ENCODE data around the gene IRF2BPL. TPM values are rescaled to one million over a fixed set of nuclear protein-coding genes. Genes with fewer than 3 reads are reported as not detected.
A peak's percentile ranks its signal among the peaks of the same experiment; 100 is the strongest.

The IRF2BPL gene
- total and polyA plus RNA-seq, 2 donors from 2014 or later = 15.7 to 97.1 TPM

GRCh38 chr14:77069551-77069950 lies 41.0 kb upstream of the IRF2BPL start:
- intact Hi-C loops (cut with DNase I) = loop anchor here (5.0 to 10.0 kb wide), 2 partner anchors 157 to 195 kb away; no protein-coding TSS in a partner anchor
- no peak for TF ChIP-seq CTCF (IDR thresholded peaks at IDR 0.05; ENCODE audit: borderline replicate concordance, extremely low read depth, insufficient read depth)

GRCh38 chr14:77068517-77069200 lies 40.2 kb upstream of the IRF2BPL start:
- no peak overlapping the region for H3K4me3 ChIP-seq (ENCODE audit: low read length in 3 of 3)

More at GRCh38 chr14:77069551-77069950, 41.0 kb upstream of the IRF2BPL start:
- peaks cover 0 to 10% (median 10%) of the 10 kb centered on the region in 3 donors for H3K4me1 ChIP-seq (ENCODE audit: control insufficient read depth in 2 of 3, insufficient read depth in 2 of 3, low read depth in 1 of 3, low read length in 3 of 3)
- H3K4me3 ChIP-seq (ENCODE audit: low read length in 3 of 3) = no peak overlapping the region
- H3K27me3 ChIP-seq (ENCODE audit: control insufficient read depth, insufficient read depth, low read length) = no peaks in the 10 kb centered on the region
- FAIRE-seq (no peak), DNase-seq (no peak)
- H3K9ac ChIP-seq (ENCODE audit: low read length in 3 of 3) = no peak overlapping the region
- H3K27ac ChIP-seq (ENCODE audit: low read depth in 2 of 2, low read length in 2 of 2) = peak overlapping the region; percentile 64 to 67
- H3K9me3 ChIP-seq (ENCODE audit: control insufficient read depth in 2 of 3, insufficient read depth in 1 of 3, low read length in 3 of 3) = no peaks in the 10 kb centered on the region
- no peaks in the 10 kb centered on the region for H3K36me3 ChIP-seq (ENCODE audit: control insufficient read depth in 2 of 3, insufficient read depth in 3 of 3, low read length in 3 of 3)

GRCh38 chr14:77067632-77068516 lies 39.4 kb upstream of the IRF2BPL start:
- peaks cover 0 to 10% (median 10%) of the 10 kb centered on the region in 3 donors for H3K4me1 ChIP-seq (ENCODE audit: control insufficient read depth in 2 of 3, insufficient read depth in 2 of 3, low read depth in 1 of 3, low read length in 3 of 3)
- FAIRE-seq = no peak
- H3K36me3 ChIP-seq (ENCODE audit: control insufficient read depth in 2 of 3, insufficient read depth in 3 of 3, low read length in 3 of 3) = no peaks in the 10 kb centered on the region
- H3K4me3 ChIP-seq (ENCODE audit: low read length in 3 of 3) = no peak overlapping the region
- H3K9ac ChIP-seq (ENCODE audit: low read length in 3 of 3) = peak overlapping the region in 1 of 3 donors; percentile 15
- peak; percentile 84 for TF ChIP-seq CTCF (IDR thresholded peaks at IDR 0.05; ENCODE audit: borderline replicate concordance, extremely low read depth, insufficient read depth)
- no peaks in the 10 kb centered on the region for H3K9me3 ChIP-seq (ENCODE audit: control insufficient read depth in 2 of 3, insufficient read depth in 1 of 3, low read length in 3 of 3)
- DNase-seq = peak; percentile 81 to 88 (median 85)
- H3K27me3 ChIP-seq (ENCODE audit: control insufficient read depth, insufficient read depth, low read length) = no peaks in the 10 kb centered on the region
- no peak overlapping the region for H3K27ac ChIP-seq (ENCODE audit: low read depth in 2 of 2, low read length in 2 of 2)
- intact Hi-C loops (cut with DNase I) = loop anchor here (5.0 to 10.0 kb wide), 2 partner anchors 156 to 193 kb away; no protein-coding TSS in a partner anchor

More at GRCh38 chr14:77068517-77069200, 40.2 kb upstream of the IRF2BPL start:
- FAIRE-seq (no peak), DNase-seq (no peak)
- H3K4me1 ChIP-seq (ENCODE audit: control insufficient read depth in 2 of 3, insufficient read depth in 2 of 3, low read depth in 1 of 3, low read length in 3 of 3) = peaks cover 0 to 10% (median 10%) of the 10 kb centered on the region in 3 donors
- no peak overlapping the region for H3K27ac ChIP-seq (ENCODE audit: low read depth in 2 of 2, low read length in 2 of 2)
- no peaks in the 10 kb centered on the region for H3K27me3 ChIP-seq (ENCODE audit: control insufficient read depth, insufficient read depth, low read length)
- TF ChIP-seq CTCF (IDR thresholded peaks at IDR 0.05; ENCODE audit: borderline replicate concordance, extremely low read depth, insufficient read depth) = no peak
- H3K9ac ChIP-seq (ENCODE audit: low read length in 3 of 3) = peak overlapping the region in 1 of 3 donors; percentile 15
- no peaks in the 10 kb centered on the region for H3K9me3 ChIP-seq (ENCODE audit: control insufficient read depth in 2 of 3, insufficient read depth in 1 of 3, low read length in 3 of 3)
- intact Hi-C loops (cut with DNase I) = loop anchor here (5.0 to 10.0 kb wide), 2 partner anchors 156 to 194 kb away; no protein-coding TSS in a partner anchor
- H3K36me3 ChIP-seq (ENCODE audit: control insufficient read depth in 2 of 3, insufficient read depth in 3 of 3, low read length in 3 of 3) = no peaks in the 10 kb centered on the region

Measured in kidney (tissue), 14 donors.